ENCODE results near the gene ACTN1. TPM values are rescaled to one million over a fixed set of nuclear protein-coding genes. Genes with fewer than 3 reads are reported as not detected.

Gene ACTN1
- total RNA-seq, 1 experiment from 2014 or later = 169 TPM

DNA sequence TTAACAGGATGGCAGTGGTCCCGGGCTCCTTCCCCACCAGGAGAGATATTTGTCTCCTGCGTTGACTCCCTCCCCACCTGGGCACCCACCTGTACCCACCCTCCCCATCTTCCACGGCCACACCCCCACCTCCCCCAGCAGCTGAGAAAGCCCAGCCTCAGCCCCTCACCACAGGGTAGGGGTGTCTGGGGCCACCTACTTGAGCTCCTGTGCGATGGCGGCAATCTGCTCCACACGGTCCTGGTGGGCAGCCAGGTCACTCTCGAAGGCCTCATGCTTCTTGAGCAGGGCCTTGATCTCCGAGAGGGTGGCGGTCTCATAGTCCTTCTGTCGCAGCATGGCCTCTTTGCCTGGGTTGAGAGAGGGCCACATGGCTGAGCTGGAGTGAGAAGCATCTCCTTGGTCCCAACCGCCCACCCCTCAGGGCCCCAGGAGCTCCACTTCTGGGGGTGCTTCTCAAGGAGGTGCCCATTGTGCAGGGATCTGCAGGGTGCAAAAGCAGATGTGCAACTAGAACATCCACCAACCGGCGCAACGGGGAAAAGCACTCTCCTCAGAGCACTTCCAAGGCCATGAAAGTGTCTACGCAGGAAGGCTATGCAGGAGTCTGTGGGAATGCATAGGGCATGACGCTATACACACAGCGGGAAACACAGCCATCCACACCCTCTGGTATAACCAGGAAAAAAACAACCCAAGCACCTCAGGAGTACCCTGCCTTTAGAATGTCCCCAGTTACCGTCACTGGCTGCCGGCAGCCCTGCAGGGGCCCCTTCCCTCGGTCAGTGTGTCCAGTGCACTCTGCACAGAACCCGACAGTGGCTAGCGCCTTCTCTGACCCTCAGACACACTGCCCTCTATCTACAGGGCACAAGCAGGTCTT, 93.6 kb downstream of the ACTN1 start:
- DNase-seq = no peak
- Histone ChIP-seq H3K36me3 (replicated peaks; ENCODE audit: control insufficient read depth, insufficient read depth, low read length) (peaks cover 48% of the 10 kb centered on the region), H3K4me3 (ENCODE audit: insufficient read depth, low read depth, low read length) (no peak overlapping the region), H3K27me3 (ENCODE audit: control insufficient read depth, insufficient read depth, low read length) (no peaks in the 10 kb centered on the region)

DNA sequence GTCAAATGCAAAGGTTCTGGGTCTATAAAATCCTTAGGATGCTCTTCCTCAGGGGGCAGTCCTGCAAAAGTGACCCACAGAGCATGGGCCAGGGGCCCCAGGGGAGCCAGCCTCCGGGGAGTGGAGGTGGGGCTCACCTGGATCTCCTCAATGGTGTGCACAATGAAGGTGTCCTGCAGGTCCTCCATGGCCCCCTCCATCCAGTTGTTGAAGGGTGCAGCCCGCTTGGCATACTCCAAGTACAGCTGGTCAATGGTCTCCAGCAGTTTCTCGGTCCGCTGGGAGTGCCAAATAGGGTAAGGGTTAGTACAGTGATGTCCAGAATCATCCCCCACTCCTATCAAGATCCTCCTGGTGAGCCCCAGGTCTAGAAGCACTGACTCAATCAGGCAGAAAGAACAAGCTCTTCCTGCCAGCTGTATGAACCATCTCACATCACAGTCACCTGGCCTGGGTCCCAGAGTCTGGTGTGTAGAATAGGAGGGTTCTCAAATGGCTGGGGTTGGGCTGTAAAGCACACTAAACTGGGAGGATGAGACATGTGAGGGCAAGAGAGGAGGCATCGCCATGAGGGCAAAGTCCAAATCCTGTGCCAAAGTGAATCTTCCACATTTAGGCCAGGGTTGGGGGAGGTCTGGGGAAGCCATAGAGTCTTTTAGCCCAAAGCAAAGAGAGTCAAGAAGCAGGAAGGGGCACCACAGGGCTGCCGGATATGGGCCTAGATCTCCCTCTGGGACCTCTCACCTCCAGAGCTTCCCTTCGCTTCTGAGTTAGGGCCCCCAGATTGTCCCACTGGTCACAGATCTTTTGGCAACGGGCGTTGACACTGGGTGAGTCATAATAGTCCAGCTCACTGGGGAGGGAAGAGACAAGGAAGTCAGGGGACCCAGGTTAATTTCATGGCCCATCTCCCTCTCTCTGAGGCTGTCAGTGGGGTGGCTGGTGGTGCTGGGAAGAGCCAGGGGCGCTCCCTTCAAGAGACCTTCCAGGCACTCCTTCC, 94.8 kb downstream of the ACTN1 start:
- no peak for DNase-seq
- no peaks in the 10 kb centered on the region for H3K27me3 ChIP-seq (ENCODE audit: control insufficient read depth, insufficient read depth, low read length)
- no peak overlapping the region for H3K4me3 ChIP-seq (ENCODE audit: insufficient read depth, low read depth, low read length)
- H3K36me3 ChIP-seq (replicated peaks; ENCODE audit: control insufficient read depth, insufficient read depth, low read length) = peaks cover 54% of the 10 kb centered on the region

DNA sequence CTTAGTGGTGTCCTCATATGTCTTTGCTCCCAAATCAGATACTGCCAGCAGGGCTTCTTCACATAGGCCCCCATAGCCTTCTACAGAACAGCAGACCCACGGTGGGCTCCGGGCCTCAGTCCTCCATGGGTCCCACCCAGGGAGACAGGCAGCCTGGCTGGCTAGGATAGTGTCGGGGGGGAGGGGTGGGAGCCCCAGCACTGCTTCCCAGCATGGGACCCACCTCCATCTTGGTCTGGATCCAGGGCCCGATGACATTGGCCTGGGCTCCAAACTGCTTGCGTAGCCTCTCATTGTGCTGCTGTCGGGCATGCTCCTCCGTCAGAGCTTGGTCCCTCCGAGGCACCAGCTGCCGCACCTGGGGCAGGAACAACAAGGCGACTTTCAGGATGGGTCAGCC, 96.9 kb downstream of the ACTN1 start:
- DNase-seq = no peak
- Histone ChIP-seq H3K27me3 (ENCODE audit: control insufficient read depth, insufficient read depth, low read length) (no peaks in the 10 kb centered on the region), H3K4me3 (ENCODE audit: insufficient read depth, low read depth, low read length) (no peak overlapping the region), H3K36me3 (replicated peaks; ENCODE audit: control insufficient read depth, insufficient read depth, low read length) (peaks cover 48% of the 10 kb centered on the region)

DNA sequence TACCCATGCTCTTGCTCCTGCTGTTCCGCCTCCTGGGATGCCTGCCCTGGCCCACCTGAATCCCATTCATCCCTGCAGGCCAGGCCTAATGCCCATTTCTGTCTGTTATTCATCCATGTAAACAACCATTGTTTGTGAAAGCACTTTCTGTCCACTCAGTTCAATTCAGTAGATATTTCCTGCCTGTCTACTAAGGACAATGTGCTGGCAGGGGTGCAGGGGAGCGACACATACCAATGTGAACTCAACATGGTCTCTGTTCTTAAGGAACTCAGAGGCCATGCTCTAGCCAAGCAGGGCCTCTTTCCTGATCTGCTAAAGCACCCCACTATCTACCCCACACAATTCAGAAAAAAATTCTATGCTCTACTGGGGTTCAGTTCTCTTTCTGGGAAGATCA, 97.7 kb downstream of the ACTN1 start:
- DNase-seq = no peak
- no peak overlapping the region for H3K4me3 ChIP-seq (ENCODE audit: insufficient read depth, low read depth, low read length)
- H3K27me3 ChIP-seq (ENCODE audit: control insufficient read depth, insufficient read depth, low read length) = no peaks in the 10 kb centered on the region
- H3K36me3 ChIP-seq (replicated peaks; ENCODE audit: control insufficient read depth, insufficient read depth, low read length) = peaks cover 56% of the 10 kb centered on the region

DNA sequence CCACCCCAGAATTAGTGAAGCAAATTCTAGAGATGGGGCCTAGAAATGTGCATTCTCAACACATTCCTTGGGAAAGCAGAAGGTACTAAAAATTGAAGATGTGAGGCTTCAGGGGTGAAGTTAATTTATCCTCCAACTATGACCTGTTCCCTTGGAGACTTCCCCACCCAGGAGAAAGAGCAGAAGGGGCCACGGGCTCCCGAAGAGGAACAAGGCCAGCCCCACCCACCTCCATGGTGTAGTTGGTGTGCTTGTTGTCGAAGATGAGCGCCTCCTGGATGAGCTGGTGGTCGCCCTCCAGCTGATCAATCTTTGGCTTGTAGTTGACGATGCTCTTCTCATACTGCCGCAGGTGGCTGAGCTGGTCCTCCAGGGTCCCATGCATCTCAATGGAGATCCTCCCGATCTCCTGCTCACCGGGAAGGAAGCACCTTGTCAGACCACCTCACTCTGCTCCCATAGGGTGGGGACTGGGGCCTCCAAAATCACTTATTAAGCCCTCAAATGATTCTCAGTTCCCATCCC, 98.5 kb downstream of the ACTN1 start:
- Histone ChIP-seq H3K36me3 (replicated peaks; ENCODE audit: control insufficient read depth, insufficient read depth, low read length) (peaks cover 56% of the 10 kb centered on the region), H3K27me3 (ENCODE audit: control insufficient read depth, insufficient read depth, low read length) (no peaks in the 10 kb centered on the region), H3K4me3 (ENCODE audit: insufficient read depth, low read depth, low read length) (no peak overlapping the region)
- DNase-seq = no peak

DNA sequence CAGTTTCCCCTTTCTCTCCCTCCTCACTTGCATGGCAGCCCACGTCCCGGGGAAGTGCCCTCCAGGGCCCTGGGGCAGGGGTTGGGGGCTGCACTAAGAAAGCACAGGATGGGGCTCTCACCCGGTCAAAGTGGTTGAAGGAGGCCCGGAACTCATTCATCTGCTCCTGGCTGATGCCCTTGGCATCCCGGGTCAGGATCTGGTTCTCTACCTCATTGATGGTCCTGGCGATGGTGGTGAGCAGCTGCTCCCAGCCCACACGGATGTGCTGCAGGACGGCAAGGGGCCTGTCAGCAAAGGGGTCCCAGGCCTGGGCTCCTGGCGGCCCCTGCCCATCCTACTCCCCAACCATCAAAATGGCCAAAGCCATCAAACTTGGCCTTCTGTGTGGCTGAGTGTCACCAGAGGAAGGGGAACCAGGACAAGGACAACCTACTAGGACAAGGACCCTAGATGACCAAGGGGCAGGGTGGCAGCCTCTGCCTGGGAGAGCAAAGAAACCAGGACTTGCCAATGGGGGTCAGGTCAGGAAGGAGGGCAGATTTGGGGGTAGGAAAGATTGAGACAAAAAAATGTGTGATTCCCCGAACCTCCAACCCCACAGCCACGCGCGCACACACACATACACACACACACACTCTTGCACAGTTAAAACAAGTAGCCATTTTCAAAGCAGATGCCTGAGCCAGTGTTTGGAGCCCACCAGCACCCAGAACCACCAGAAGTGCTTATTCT, 99.1 kb downstream of the ACTN1 start:
- Histone ChIP-seq H3K4me3 (ENCODE audit: insufficient read depth, low read depth, low read length) (no peak overlapping the region), H3K36me3 (replicated peaks; ENCODE audit: control insufficient read depth, insufficient read depth, low read length) (peaks cover 56% of the 10 kb centered on the region), H3K27me3 (ENCODE audit: control insufficient read depth, insufficient read depth, low read length) (no peaks in the 10 kb centered on the region)
- no peak for DNase-seq

DNA sequence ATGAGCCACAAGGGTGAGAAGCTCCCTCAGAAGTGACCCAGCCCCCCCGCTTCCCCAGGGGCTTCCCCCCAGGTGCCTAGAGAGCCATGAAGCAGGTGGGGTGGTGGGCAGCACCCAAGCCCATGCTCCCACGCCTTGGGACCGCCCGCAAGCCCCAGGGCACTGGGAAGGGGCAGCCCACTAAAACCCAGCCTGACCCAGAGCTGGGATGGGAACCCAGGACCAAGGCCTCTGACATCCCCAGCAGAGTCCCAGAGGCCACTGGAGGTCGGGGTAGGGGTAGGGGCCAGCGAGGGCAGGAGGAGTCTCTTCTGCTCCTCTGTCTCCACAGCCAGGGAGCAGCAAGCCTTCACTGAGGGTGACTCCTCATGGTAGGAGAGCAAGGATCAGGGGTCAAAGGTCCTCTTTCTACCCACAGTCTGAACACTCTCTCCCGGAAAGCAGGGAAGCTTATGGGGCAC, 99.8 kb downstream of the ACTN1 start:
- no peak for DNase-seq
- Histone ChIP-seq H3K27me3 (ENCODE audit: control insufficient read depth, insufficient read depth, low read length) (no peaks in the 10 kb centered on the region), H3K36me3 (replicated peaks; ENCODE audit: control insufficient read depth, insufficient read depth, low read length) (peaks cover 51% of the 10 kb centered on the region), H3K4me3 (ENCODE audit: insufficient read depth, low read depth, low read length) (no peak overlapping the region)

DNA sequence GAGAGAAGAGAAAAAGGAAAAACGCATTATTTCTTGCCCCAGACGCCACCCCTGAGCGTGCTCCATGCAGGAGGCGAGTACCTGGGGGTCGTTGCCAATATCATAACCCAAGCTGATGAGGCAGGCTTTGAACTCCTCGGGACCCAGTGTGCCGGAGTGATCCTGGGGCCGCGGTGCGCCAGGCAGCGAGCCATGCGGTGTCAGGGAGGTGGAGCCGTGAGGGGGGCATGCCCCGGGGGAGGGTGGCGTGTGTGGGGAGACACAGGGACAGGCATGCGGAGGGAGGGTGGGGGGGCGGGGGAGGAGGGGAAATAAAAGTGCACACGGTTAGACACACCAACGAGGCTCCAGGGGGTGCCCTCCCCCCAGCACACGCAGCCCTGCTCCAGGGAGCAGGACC, 100.2 kb downstream of the ACTN1 start:
- H3K36me3 ChIP-seq (replicated peaks; ENCODE audit: control insufficient read depth, insufficient read depth, low read length) = peaks cover 47% of the 10 kb centered on the region
- DNase-seq = no peak
- H3K27me3 ChIP-seq (ENCODE audit: control insufficient read depth, insufficient read depth, low read length) = no peaks in the 10 kb centered on the region
- no peak overlapping the region for H3K4me3 ChIP-seq (ENCODE audit: insufficient read depth, low read depth, low read length)

DNA sequence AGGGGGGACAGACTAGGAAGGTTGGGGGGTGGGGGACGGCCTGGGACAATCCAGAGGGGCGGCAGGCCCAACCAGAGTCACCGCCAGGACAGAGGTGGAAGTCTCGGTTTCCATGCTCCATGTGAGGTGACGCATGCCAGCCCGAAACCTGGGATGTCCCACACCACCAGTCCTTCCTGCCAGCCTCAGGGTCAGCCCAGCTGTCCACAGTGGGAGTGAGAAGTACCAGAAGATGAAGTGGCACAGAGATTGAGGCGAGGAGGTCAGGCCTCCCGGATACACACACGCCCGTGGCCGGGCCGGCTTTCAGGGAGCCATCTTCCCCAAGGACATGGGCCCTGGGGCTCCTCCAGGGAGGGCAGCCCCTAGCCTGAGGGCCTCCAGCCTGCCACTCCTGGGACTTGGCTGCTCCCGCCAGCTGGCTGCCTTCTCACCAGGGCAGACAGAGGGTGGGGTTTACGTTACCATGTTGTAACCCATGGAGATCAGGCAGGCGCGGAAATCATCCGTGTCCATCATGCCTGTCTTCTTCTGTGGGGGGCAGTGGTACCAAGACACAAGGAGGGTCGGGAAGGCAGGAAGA, 101.0 kb downstream of the ACTN1 start:
- Histone ChIP-seq H3K27me3 (ENCODE audit: control insufficient read depth, insufficient read depth, low read length) (no peaks in the 10 kb centered on the region), H3K36me3 (replicated peaks; ENCODE audit: control insufficient read depth, insufficient read depth, low read length) (peaks cover 44% of the 10 kb centered on the region), H3K4me3 (ENCODE audit: insufficient read depth, low read depth, low read length) (no peak overlapping the region)
- DNase-seq = no peak

DNA sequence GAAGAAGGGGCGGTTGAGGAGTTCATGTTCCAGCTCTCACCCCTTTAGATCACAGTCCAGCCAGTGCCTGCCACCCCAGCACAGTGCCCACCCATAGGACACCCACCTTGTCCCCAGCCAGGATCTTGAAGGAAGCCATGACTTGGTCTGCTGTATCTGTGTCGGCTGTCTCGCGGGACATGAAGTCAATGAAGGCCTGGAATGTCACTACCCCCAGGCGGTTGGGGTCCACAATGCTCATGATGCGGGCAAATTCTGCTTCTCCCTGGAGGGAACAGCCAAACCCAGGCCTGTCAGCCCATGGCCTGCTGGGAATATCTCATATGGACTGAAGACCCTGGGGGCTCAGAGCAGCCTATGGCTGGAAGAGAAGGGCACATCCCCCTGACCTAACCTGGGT, 102.1 kb downstream of the ACTN1 start:
- H3K36me3 ChIP-seq (replicated peaks; ENCODE audit: control insufficient read depth, insufficient read depth, low read length) = peaks cover 38% of the 10 kb centered on the region
- H3K4me3 ChIP-seq (ENCODE audit: insufficient read depth, low read depth, low read length) = no peak overlapping the region
- H3K27me3 ChIP-seq (ENCODE audit: control insufficient read depth, insufficient read depth, low read length) = no peaks in the 10 kb centered on the region

DNA sequence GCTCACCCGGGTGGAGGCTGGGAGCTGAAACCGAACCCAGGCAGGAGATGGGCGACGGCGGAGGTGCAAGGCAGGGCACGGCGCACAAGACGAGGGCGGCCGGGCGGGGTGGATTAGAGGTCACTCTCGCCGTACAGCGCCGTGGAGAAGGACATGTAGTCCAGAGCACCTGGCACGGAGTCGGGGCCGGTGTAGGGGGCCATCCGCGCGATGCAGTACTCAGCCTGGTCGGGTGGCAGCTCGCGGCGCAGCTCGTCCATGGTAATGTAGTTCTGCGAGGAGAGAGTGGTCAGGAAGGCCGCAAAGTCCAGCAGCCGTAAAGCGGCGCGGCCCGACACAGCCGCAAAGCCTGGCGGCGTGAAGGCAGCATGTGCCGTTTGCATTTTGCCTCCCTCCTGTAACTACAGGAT, 104.4 kb downstream of the ACTN1 start:
- DNase-seq = peak; percentile 37
- Histone ChIP-seq H3K4me3 (ENCODE audit: insufficient read depth, low read depth, low read length) (no peak overlapping the region), H3K27me3 (ENCODE audit: control insufficient read depth, insufficient read depth, low read length) (no peaks in the 10 kb centered on the region), H3K36me3 (replicated peaks; ENCODE audit: control insufficient read depth, insufficient read depth, low read length) (peaks cover 26% of the 10 kb centered on the region)

More for the DNA sequence above, 102.1 kb downstream of the ACTN1 start:
- DNase-seq = no peak

DNA sequence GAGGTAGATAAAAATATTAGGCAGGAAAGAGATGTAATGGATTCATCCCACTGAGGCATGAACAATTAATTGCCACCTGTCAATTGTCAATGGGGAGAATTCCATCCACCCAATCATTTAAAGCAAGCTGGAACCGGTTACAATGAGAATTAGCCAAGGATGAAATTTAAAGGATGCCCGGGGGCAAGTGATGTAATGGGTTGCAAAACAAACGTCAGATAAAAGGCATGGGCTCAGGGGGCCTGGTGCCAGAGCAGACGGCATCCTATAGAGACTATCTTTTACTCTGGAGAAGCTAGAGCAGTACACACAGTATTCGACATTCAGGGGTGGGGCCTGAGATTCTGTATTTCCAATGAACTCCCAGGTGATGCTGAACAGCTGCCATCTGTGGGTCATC, 105.7 kb downstream of the ACTN1 start:
- no peak overlapping the region for H3K4me3 ChIP-seq (ENCODE audit: insufficient read depth, low read depth, low read length)
- peaks cover 19% of the 10 kb centered on the region for H3K36me3 ChIP-seq (replicated peaks; ENCODE audit: control insufficient read depth, insufficient read depth, low read length)
- no peaks in the 10 kb centered on the region for H3K27me3 ChIP-seq (ENCODE audit: control insufficient read depth, insufficient read depth, low read length)
- no peak for DNase-seq

DNA sequence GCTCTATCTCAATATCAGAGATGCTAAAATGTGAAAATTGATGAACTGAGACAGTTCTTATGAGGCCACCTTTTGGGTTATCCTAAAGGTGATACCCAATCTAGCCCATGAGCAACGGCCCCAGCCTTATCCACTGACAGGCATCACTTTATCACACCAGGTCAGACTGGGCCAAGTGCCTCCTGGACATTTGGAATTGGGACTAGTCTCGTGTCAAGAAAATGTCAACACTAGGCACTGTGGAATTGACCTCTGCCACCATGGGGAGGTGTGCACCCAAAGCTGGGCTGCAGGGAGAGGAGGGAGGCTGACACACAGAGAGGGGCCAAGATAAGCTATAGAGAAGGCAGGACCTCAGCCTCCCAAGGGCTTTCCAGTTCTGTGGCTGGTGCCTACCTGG, 107.7 kb downstream of the ACTN1 start:
- no peaks in the 10 kb centered on the region for H3K27me3 ChIP-seq (ENCODE audit: control insufficient read depth, insufficient read depth, low read length)
- no peak for DNase-seq
- H3K4me3 ChIP-seq (ENCODE audit: insufficient read depth, low read depth, low read length) = no peak overlapping the region
- peaks cover 9% of the 10 kb centered on the region for H3K36me3 ChIP-seq (replicated peaks; ENCODE audit: control insufficient read depth, insufficient read depth, low read length)
